T-helper 2 cell treated with Interferon-gamma antibody and Interleukin-4, amounts not matched to agents 100 ng/mL and 5 ng/mL, for 36 hours (primary cell): ENCODE measurements around the gene CEP63. TPM values are rescaled to one million over a fixed set of nuclear protein-coding genes. Genes with fewer than 3 reads are reported as not detected.
"Not testable (repeated sequence)": the region's sequence is repeated elsewhere in the genome, so short reads cannot be mapped to it uniquely, and the experiment has no call there.

Experiments
- intact Hi-C: fragments of 100-400 bp; cut with micrococcal nuclease; formaldehyde crosslinking; loops from one replicate; pipeline ENCODE4 v1.15.1; 2023
- total RNA-seq: library from RNA; stranded (reverse); gene quantifications from 2 replicates; pipeline ENCODE4 v1.2.3, GENCODE V29; 2022

CEP63 gene
- total RNA-seq, 1 donor from 2014 or later, result 21.9 TPM

DNA sequence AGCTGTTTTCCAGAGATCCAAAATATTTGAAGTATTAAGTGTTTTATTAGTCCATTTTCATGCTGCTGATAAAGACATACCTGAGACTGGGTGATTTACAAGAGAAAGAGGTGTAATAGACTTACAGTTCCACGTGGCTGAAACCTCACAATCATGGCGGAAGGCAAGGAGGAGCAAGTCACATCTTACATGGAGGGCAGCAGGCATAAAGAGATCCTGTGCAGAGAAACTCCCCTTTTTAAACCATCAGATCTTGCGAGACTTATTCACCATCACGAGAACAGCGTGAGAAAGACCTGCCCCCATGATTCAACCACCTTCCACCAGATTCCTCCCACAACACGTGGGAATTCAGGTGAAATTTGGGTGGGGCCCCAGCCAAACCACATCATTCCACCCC is 82.9 kb downstream of the CEP63 start:
- intact Hi-C loops, result no loop called here

DNA sequence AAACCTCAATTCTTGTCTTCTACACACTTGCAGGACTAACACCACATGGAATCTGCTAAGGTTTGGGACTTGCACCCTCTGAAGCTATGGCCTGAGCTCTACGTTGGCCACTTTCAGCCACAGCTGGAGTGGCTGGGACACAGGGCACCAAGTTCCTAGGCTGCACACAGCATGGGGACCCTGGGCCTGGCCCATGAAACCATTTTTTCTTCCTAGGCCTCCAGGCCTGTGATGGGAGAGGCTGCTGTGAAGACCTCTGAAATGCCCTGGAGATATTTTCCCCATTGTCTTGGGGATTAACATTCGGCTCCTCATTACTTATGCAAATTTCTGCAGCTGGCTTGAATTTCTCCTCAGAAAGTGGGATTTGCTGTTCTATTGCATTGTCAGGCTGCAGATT is 84.0 kb downstream of the CEP63 start:
- intact Hi-C loops, result not testable (repeated sequence)

DNA sequence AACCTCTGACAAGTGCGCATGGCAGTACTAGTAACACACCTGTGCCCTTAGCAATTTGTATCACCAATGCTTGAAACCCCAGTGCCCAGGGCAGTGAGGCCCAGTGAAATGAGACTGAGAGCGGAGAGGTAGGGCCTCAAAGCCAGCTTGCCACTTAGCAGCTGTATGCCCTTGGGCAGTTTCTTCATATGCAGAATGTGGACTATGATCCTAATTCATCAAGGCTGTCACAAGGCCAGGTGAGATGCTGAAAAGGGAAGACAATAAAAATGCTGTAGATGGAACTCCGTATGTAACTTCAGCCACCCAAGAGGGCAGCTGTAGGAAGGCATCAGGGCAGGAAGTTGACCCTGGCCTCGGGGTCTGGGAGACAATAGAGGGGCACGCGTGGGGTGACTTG is 90.6 kb downstream of the CEP63 start:
- intact Hi-C loops, result no loop called here

DNA sequence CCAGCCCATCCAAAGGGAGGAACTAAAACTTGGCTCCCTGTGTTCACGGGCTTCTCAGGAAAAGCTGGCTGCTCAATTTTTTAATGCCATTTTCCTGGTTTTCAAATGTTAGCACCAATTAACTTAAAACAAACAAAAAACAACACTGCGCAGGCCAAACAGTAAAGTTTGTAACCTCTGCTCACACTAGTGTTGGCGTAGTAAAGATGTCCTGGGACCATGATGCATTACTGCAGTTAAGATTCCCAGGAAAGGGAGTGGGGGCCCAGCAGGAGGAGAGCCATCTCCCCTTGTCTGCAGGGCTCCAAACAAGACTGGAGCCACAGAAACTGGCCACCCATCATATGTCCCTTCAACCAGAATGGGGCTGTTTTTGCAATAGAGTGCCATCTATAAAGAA is 91.0 kb downstream of the CEP63 start:
- intact Hi-C loops, result no loop called here

DNA sequence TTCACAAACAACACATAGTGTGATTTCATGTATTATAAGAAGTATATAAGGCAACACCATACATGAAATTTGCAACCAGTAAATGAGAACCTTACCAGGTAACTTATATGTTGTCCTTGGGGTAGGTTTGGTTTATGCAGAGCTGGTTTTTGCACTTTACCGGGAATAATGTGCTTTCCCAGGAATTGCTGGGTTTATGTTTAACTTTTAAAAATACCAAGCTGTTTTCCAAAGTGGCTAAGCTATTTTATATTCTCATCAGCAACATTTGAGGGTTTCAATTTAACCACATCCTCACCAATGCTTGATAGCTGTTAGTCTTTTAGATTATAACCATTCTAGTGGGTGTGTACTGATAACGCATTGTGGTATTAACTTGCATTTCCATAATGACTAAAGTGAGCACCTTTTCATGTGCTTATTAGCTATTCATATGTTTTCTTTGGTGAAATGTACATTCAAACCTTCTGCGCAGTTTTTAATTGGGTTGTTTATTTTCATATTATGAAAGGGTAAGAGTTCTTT is 93.3 kb downstream of the CEP63 start:
- intact Hi-C loops, result no loop called here

DNA sequence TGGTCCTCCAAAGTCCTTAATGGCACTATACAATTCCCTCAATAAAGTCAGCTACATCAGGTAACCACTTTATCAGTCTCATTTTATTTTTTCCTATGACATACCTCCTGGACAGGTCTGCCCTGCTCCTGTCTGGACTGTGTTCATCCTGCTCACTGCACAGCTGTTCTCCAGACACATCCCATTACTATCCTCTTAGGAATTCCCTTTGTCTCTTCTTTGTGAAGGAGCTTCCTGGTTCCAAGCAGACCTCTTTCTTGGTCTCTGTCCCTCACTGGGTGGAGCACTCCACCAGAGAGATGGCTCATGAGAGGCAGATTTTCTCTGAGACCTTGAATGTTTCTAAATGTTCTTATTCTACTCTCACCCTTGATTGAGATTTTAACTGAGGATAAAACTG is 104.9 kb downstream of the CEP63 start:
- intact Hi-C loops, result no loop called here

DNA sequence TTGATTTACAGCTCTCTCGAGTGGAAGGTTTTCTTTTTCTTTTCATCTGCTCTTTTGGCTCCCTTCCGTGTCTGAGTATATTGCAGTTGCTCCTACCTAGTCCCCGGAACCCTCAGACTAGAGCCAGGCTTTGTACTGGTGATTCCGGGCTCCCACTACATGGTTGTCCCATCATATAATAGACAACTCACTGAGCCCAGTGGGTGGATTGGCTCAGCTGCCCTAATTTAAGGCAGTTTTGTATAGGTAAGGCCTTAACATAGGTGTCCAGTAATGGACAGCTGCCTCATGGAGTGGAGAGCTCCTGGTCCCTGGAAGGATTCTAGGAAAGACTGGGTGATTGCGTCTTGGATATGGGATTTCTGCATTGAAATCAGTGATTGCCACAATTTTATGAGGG is 106.9 kb downstream of the CEP63 start:
- intact Hi-C loops, result no loop called here

DNA sequence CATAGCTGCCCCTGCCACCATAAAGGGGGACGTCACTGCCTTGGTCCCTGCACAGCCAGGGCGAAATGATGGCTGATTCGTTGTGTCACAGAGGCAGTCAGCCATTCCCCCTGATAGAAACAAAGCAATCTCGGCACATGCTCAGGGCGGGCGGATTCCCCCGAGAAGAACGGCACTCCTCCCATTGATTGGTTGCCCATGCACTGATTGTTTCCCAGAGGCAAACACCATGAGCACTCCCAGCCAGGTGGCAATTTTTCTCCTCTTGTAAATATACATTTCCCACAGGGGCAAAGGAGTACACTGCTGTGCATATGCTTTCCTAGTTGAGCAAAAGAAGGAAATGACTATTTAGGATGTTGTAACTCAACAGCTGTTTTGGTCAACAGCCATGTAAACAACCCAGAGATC is 108.5 kb downstream of the CEP63 start:
- intact Hi-C loops, result no loop called here

DNA sequence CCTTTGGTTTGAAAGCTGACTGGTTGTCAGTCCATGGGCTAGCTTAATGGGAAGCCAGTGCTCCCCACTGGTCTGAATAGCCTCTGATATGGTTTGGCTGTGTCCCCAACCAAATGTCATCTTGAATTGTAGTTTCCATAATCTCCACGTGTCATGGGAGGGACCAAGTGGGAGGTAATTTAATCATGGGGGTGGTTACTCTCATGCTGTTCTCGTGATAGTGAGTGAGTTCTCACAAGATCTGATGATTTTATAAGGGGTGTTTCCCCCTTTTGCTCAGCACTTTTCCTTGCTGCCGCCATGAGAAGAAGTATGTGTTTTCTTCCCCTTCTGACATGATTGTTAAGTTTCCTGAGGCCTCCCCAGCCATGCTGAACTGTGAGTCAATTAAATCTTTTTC is 109.1 kb downstream of the CEP63 start:
- intact Hi-C loops, result not testable (repeated sequence)

DNA sequence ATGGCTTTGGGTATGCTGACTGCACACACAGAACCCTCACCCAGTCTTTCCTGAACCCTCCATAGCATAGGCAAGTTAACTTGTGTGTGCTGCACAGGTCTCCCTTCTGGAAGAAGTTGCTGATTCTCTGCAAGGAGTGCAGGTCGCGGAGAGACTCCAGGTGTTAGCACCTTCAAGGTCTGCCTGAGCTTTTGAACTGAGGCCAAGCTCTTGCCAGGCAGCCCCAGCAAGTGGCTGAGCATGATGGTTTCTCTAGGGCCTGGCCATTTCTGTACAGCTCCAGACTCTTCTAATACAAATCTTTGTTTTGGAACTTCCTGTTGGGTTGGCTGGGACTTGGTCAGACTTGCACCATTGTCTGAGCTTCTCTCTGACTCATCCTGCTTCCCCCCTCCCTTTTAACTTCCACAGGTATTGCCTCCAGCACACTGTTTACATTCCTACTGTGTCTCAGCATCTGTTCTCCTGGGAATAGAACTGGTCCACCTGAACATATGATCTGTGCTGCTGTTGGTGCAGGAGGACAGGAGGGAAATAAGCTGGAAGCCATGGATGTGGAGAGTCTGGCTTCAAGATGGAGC is 111.6 kb downstream of the CEP63 start:
- intact Hi-C loops, result no loop called here

DNA sequence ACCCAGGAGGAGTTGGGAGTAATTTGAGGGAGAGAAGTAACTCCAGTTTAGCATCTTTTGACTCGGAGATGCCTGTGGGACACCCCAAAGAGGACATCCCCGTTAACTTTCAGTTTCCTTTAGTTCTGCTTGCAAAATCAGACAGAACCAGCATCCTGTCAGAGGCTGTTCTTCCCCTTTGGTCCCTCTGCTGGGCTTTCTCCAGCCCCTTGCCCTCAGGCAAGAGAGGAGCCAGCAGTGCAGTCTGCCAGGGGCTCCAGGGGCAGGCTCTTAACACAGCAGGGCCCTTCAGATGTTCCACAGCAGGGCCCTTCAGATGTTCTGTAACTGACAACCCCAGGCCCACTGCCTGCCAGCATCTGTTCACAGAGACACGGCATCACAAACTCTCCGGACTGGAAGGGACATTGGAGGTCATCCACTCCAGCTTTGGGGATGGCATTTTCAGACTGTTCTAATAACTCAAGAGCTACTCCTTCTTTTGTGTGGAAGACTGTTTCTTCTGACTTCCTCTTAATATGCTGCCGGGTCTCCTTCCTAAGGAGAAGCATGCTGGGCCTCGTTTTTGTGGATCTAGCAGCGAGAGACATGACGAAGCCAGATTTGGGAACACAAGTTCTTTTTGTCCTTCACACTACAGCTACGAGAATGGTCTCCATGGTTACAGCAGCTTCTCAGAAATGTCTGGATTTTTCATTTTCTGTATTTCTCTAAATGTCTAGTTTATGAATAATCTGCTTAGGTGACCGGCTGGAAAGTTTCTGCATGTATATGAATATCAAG is 113.1 kb downstream of the CEP63 start:
- intact Hi-C loops, result no loop called here

DNA sequence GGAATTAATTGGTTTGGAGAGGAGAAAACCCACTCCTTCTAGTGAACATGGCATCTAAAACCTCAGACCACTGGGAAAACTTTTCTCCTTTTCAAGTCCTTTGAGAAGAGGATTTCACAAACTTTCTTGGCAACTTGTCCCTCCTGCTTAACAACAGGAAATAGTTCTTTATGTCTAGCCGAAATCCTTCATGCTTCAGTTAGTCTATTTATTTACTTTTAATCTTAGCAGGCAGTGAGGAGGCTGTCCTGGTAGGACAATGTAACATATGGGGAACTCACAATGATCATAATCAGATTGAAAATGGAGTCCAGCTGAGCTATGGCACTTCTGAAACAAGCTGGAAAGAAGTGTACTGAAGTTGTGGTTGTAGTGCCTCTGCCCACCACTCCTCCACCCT is 114.3 kb downstream of the CEP63 start:
- intact Hi-C loops, result loop anchor here (10.0 kb wide), 1 partner anchor 155 kb away; no protein-coding TSS in a partner anchor

DNA sequence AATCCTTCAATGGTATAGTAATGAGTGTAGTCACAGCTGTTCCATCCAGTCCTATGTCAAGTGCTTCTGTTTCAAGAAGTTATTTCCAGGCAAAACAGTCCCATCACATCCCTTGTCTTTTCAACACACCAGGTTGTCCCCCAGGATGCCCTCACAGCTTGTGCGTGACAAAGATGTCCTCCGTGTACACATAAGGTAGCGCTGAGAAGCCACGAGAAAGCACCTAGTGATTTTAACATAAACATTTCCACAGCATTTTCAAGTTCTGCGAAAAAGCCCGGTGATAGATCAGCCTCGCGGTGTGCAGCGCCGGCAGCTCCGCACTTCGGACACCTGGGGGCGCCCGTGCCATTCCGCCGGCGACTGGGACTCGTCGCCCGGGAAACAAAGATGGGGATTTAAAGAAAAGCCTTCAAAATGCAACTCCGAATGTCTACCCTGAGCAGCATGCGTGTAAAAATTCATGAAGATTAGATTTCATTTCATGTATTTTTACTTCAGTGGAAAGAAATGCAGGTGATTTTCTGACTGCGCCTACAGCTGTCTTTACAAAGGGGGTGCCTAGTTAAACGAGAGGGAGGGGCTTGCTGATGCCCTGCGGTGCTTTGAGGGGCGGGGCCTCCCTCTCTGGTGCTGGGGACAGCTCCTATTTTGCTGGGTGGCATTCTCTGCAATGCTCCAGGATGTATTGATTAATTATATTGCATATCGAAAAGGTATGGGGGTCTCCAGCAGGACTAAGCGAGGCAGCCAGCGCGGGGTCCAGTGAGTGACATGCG is 115.0 kb downstream of the CEP63 start:
- intact Hi-C loops, result loop anchor here (1.0 to 10.0 kb wide), 2 partner anchors 40 to 154 kb away; no protein-coding TSS in a partner anchor

DNA sequence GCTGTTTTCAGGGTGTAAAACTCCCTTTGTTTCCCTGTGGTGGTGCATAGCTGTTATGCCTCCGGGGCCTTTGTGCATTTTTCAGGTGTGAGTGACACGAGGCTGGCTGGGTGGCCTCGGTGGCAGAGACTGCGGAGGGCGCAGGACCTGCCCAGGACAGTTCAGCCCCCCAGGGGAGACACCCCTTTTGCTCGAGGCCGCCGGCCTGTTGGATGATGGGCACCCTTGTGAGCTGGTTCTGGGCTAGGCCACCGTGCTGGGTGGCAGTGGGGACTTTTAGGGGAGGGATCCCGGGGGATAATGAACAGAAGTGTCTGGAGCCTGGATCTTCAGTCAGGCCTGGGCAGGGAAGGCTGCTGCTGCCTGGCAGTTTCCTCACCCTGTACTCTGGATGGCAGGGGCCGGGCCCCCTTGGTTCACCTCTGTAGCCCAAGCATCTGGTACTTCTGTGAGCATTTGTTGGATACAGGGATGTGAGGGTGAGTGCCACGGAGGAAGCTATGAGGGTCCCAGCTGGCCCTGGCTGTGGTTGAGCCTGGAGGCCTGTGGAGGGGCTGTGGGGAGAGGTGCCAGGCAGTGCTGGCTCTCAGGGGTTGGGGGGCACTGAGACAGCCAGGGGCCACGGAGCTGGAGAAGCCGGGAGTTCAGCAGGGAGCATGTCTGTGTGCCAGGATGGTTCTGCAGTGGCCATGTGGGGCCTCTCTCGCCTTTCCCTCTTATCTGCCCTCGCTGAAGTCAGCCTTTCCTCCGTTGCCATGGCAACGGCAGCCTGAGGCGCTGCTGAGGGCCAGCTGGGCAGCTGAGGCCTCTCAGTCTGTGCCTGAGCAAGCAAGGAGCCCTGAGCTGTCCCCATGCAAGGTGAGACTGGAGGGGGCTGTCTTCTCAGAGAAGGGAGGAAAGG is 115.9 kb downstream of the CEP63 start:
- intact Hi-C loops, result loop anchor here (1.0 to 10.0 kb wide), 2 partner anchors 40 to 153 kb away; no protein-coding TSS in a partner anchor

DNA sequence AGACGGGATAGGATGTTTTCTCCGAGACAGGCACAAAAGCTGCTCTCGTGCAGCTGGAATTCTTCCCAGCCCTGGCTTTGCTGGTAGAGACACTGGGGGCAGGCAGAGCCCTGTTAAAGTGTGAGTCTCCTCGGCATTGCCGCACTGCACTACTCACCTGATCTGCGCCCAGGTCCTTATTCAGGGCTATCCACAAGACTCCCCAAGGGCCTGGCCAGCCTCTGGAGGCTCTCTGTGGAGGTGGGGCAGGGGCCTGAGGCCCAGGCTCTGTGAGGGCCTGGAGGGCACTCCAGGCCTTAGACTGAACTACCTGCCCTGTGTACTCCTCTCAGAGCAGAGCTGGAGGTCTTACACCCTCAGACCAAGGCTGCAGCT is 116.6 kb downstream of the CEP63 start:
- intact Hi-C loops, result loop anchor here (10.0 kb wide), 1 partner anchor 152 kb away; no protein-coding TSS in a partner anchor

DNA sequence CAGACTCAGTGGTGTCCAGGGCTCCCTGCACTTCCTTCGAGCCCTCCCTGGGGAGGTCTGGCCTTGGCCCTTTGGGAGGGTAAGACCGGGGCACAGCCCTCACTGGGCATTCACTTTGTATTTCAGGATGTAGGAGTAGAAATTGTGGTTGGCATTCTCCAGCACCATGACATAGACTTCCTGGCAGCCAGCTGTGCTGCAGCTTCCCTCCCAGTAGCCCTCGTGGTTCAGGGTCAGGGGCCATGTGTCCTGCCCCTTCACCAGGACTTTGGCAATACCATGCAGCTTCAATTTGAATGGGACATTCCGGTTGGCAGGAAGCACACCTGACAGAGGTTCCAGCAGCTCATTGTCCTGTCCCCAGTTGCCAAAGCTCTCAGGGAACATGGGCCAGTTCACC is 117.6 kb downstream of the CEP63 start:
- intact Hi-C loops, result loop anchor here (10.0 kb wide), 1 partner anchor 151 kb away; no protein-coding TSS in a partner anchor

DNA sequence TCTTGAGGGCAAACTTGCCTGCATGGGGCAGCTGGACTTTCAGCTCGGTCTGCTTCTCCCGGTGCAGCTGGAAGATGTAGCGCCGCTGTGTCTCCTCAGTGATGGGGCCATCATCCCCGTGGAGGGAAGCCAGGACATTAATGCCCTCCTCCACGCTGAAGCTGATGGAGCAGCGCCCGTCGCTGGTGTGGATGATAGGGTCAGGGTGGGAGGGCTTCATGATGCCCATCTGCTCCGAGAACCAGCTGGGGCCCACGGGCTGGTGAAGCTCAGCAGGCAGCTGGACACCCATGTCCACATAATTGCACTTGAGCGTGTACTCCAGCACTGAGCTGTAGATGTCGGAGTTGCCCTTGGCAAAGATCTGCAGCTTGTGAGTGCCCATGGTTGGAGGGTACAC is 118.1 kb downstream of the CEP63 start:
- intact Hi-C loops, result loop anchor here (10.0 kb wide), 1 partner anchor 151 kb away; no protein-coding TSS in a partner anchor

DNA sequence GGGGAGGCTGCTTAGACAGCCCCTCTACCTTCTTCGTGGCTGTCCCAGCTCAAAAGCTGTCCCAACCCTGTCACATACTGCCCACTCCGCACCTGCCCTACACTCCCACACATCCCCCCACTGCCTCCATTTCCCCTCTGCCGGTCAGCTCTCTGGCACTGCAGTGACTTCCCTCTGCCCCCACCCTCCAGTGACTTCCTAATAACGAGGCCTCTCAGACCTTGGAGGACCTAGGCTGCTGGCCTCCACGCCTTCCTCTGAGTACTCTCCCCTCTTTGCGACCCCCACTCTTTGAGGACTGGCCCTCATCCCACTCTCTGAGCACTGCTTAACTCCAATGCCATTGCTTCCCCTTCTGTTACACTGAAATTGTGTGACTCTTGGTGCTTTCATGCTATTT is 119.7 kb downstream of the CEP63 start:
- intact Hi-C loops, result loop anchor here (10.0 kb wide), 1 partner anchor 149 kb away; no protein-coding TSS in a partner anchor

DNA sequence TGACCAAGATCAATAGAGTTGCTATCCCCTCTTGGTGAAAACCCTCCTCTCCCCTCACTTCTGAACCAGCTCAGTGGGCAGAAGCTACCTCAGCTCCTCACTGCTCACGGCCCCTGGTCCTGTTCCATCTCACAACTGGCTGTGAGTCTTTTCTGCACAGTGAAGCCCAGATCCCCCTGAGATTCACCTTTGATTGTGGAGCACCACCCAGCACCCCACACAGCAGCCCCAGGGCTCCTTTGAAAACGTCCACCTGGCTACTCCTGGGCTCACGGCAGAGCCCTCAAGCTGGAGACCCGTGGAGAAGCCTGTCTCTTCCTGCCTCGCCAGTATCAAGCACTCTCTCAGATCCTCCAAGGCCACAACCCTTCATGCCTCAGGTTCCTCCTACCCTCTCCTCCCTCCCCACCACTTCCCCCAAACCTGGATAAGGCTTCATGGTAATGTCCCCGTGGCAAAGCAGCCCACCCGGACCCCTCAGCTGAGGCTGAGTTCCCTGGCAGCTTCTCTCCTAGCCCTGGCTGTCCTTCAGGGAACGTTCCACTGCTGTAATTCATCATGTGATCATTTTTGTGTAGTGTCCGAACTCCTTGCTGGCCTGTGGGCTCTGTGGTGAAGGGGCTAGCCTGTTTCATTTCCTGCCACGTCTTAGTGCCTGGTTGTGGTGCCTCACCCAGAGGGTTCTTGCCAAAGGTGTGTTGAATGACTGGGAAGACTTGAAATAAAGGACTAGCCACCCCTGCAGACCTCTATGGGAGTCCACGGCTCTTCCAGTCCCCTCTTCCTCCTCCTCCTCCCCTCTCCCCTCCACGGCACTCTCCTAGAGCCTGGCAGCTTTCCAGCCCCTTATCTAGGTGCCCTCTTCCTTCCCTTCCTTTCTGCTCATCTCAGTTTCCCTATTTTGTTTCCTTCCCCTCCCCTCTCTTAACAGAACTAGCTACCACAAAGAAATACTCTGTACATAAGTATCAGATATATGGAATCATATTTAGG is 120.5 kb downstream of the CEP63 start:
- intact Hi-C loops, result loop anchor here (10.0 kb wide), 1 partner anchor 148 kb away; no protein-coding TSS in a partner anchor
